Panc1 (cell line): ENCODE results near the gene P2RX2. TPM values are rescaled to one million over a fixed set of nuclear protein-coding genes. Genes with fewer than 3 reads are reported as not detected.

Source experiments
- ATAC-seq: fragments of 200-7000 bp; cut with Tn5 transposase; 2 replicates; pipeline ENCODE4 v1.9.1; 2020; ENCODE audit warnings: mild to moderate bottlenecking, moderate library complexity
- BruUV-seq: library from RNA; stranded (reverse); fragments of 400-500 nt; replicated peaks from 2 replicates; lab custom pipeline; 2021; lab: Mats Ljungman, UMichigan
- CTCF ChIA-PET: fragments of 300-600 bp; sonication (Branson Sonifier 250); formaldehyde crosslinking; loops from one replicate; lab custom pipeline; 2022; ENCODE audit warnings: antibody characterized with exemption; lab: Charles Lee
- POLR2A ChIA-PET: fragments of 300-600 bp; sonication (Branson Sonifier 250); formaldehyde crosslinking; loops from one replicate; lab custom pipeline; 2022; ENCODE audit warnings: antibody characterized with exemption; lab: Charles Lee
- DNase-seq: peaks from one replicate; pipeline ENCODE4 v3.0.0-alpha.2; 2010; ENCODE audit warnings: low read depth, low spot score
- H3K27ac ChIP-seq: 2 replicates; pipeline ENCODE4 v1.5.1; 2011; ENCODE audit warnings: mild to moderate bottlenecking, low read length, inconsistent platforms
- H3K27me3 ChIP-seq: fragments of 200-500 bp; sonication (Bioruptor generic); 2 replicates; pipeline ENCODE4 v1.6.0; 2014; ENCODE audit warnings: low read length, inconsistent platforms; ENCODE audit not compliant: control insufficient read depth, insufficient read depth
- H3K36me3 ChIP-seq: fragments of 200-500 bp; sonication (Bioruptor generic); 2 replicates; pipeline ENCODE4 v1.5.1; 2014; ENCODE audit warnings: inconsistent platforms, mild to moderate bottlenecking, low read length, moderate library complexity; ENCODE audit not compliant: control insufficient read depth, insufficient read depth
- H3K4me1 ChIP-seq: 2 replicates; pipeline ENCODE4 v1.5.1; 2011; ENCODE audit warnings: inconsistent platforms, mild to moderate bottlenecking, low read length, moderate library complexity; ENCODE audit not compliant: control insufficient read depth, insufficient read depth
- H3K4me3 ChIP-seq, 2 experiments: 2 replicates each; pipeline ENCODE4 v1.5.1; 2011 to 2012; ENCODE audit warnings: low read depth in 2 of 2, low read length in 2 of 2, mild to moderate bottlenecking in 2 of 2, inconsistent platforms in 1 of 2, moderate library complexity in 1 of 2
- H3K9me3 ChIP-seq: fragments of 200-500 bp; sonication (Bioruptor generic); 2 replicates; pipeline ENCODE4 v1.5.1; 2014; ENCODE audit warnings: low read depth, mild to moderate bottlenecking, inconsistent platforms, low read length, moderate library complexity; ENCODE audit not compliant: control insufficient read depth, insufficient read depth
- CTCF ChIP-seq: fragments of 450-650 bp; IDR thresholded peaks from 2 replicates; pipeline ENCODE4 v1.5.1; 2017; ENCODE audit warnings: mild to moderate bottlenecking
- POLR2AphosphoS5 ChIP-seq: IDR thresholded peaks from 2 replicates; pipeline ENCODE4 v1.6.1; 2012; ENCODE audit warnings: mild to moderate bottlenecking, low read depth, low read length, moderate library complexity
- REST ChIP-seq, 2 experiments: IDR thresholded peaks; 2 replicates each; pipeline ENCODE4 v1.6.1; 2011 to 2012; ENCODE audit warnings: low read depth in 2 of 2, control low read depth in 1 of 2, low read length in 1 of 2, mild to moderate bottlenecking in 1 of 2, moderate library complexity in 1 of 2; ENCODE audit not compliant: insufficient read depth in 1 of 2
- SIN3A ChIP-seq: IDR thresholded peaks from 2 replicates; pipeline ENCODE4 v1.6.1; 2012; ENCODE audit warnings: low read depth, mild to moderate bottlenecking, low read length, moderate library complexity, borderline replicate concordance; ENCODE audit not compliant: insufficient read depth
- TCF7L2 ChIP-seq: IDR thresholded peaks from 2 replicates; pipeline ENCODE4 v1.6.1; 2011; ENCODE audit warnings: mild to moderate bottlenecking, low read depth, low read length, inconsistent platforms
- in situ Hi-C: cut with HindIII; loops from 2 replicates; pipeline ENCODE4 v1.10.0; 2016; ENCODE audit warnings: low sequenced_read_pairs, low pct_unique_long_range_greater_than_20kb
- intact Hi-C: fragments of 100-400 bp; cut with micrococcal nuclease; formaldehyde crosslinking; loops from one replicate; pipeline ENCODE4 v1.10.0; 2022; ENCODE audit not compliant: unreplicated experiment
- total RNA-seq: library from RNA; stranded (reverse); gene quantifications from one replicate; pipeline ENCODE4 v1.2.1, GENCODE V29; 2021; ENCODE audit not compliant: unreplicated experiment

Gene P2RX2
- total RNA-seq, 1 experiment from 2014 or later = 1.2 TPM

GRCh38 chr12:132604151-132604618 is 14.4 kb upstream of the P2RX2 start:
- in situ Hi-C loops = no loop called here
- DNase-seq (no peak), ATAC-seq (no peak)
- Histone ChIP-seq H3K9me3 (no peaks in the 10 kb centered on the region), H3K27ac (no peak overlapping the region), H3K4me1 (peaks cover 29% of the 10 kb centered on the region), H3K36me3 (no peaks in the 10 kb centered on the region), H3K27me3 (no peaks in the 10 kb centered on the region), H3K4me3 (no peak overlapping the region)
- ChIA-PET CTCF (no interaction called here), POLR2A (no interaction called here)
- intact Hi-C loops = no loop called here
- TF ChIP-seq REST (IDR thresholded peaks at IDR 0.05; ENCODE audit: insufficient read depth in 1 of 2, low read depth in 2 of 2, low read length in 1 of 2) = no peak
- no peak for TF ChIP-seq CTCF
- no peak for TF ChIP-seq TCF7L2
- no peak for TF ChIP-seq SIN3A
- TF ChIP-seq POLR2AphosphoS5 = no peak
- no TSS peak for BruUV-seq

- no peaks in the 10 kb centered on the region for H3K36me3 ChIP-seq
- POLR2A ChIA-PET = no interaction called here
- DNase-seq (no peak), ATAC-seq (no peak)
- CTCF ChIA-PET = no interaction called here
- H3K27me3 ChIP-seq = no peaks in the 10 kb centered on the region
- no TSS peak for BruUV-seq
- no peaks in the 10 kb centered on the region for H3K9me3 ChIP-seq
- H3K27ac ChIP-seq = no peak overlapping the region
- intact Hi-C loops (no loop called here), in situ Hi-C loops (no loop called here)
- TF ChIP-seq POLR2AphosphoS5 = no peak
- no peak for TF ChIP-seq CTCF
- TF ChIP-seq SIN3A = no peak
- TF ChIP-seq REST (IDR thresholded peaks at IDR 0.05; ENCODE audit: insufficient read depth in 1 of 2, low read depth in 2 of 2, low read length in 1 of 2) = no peak
- no peak for TF ChIP-seq TCF7L2
- H3K4me1 ChIP-seq = peaks cover 29% of the 10 kb centered on the region
- no peak overlapping the region for H3K4me3 ChIP-seq
Measured at GRCh38 chr12:132604668-132605441, 13.7 kb upstream of the P2RX2 start.
